HEK293T (cell line): ENCODE data around the gene OXCT1.

Experiments used
- ARNT ChIP-seq: fragments of 450-650 bp; IDR thresholded peaks from 2 replicates; pipeline ENCODE4 v1.6.1; 2017; ENCODE audit warnings: mild to moderate bottlenecking
- BHLHE40 ChIP-seq: fragments of 450-650 bp; IDR thresholded peaks from 2 replicates; pipeline ENCODE4 v1.6.1; 2016; ENCODE audit warnings: mild to moderate bottlenecking, moderate library complexity, borderline replicate concordance
- CTBP1 ChIP-seq: fragments of 450-650 bp; IDR thresholded peaks from 2 replicates; pipeline ENCODE4 v1.6.1; 2016; ENCODE audit warnings: borderline replicate concordance
- ELF4 ChIP-seq: fragments of 450-650 bp; IDR thresholded peaks from 2 replicates; pipeline ENCODE4 v1.6.1; 2017; ENCODE audit warnings: antibody characterized with exemption
- FOXA1 ChIP-seq: fragments of 450-650 bp; IDR thresholded peaks from 2 replicates; pipeline ENCODE4 v1.6.1; 2016; ENCODE audit warnings: mild to moderate bottlenecking
- FOXK2 ChIP-seq: fragments of 450-650 bp; IDR thresholded peaks from 2 replicates; pipeline ENCODE4 v1.6.1; 2016; ENCODE audit warnings: mild to moderate bottlenecking
- FOXM1 ChIP-seq: fragments of 450-650 bp; IDR thresholded peaks from 2 replicates; pipeline ENCODE4 v1.6.1; 2017; ENCODE audit warnings: mild to moderate bottlenecking, borderline replicate concordance
- LEF1 ChIP-seq: fragments of 450-650 bp; IDR thresholded peaks from 2 replicates; pipeline ENCODE4 v1.6.1; 2017; ENCODE audit warnings: mild to moderate bottlenecking, borderline replicate concordance
- NFRKB ChIP-seq: fragments of 450-650 bp; IDR thresholded peaks from 2 replicates; pipeline ENCODE4 v1.6.1; 2016; ENCODE audit warnings: mild to moderate bottlenecking, moderate library complexity
- SP1 ChIP-seq: fragments of 450-650 bp; IDR thresholded peaks from 2 replicates; pipeline ENCODE4 v1.6.1; 2017
- SUZ12 ChIP-seq: fragments of 450-650 bp; IDR thresholded peaks from 2 replicates; pipeline ENCODE4 v1.6.1; 2016; ENCODE audit warnings: mild to moderate bottlenecking
- TARDBP ChIP-seq: fragments of 450-650 bp; IDR thresholded peaks from 2 replicates; pipeline ENCODE4 v1.6.1; 2016
- ZNF384 ChIP-seq: fragments of 450-650 bp; IDR thresholded peaks from 2 replicates; pipeline ENCODE4 v1.6.1; 2016
- TF ChIP-seq, protein P1 (sequence below): fragments of 450-650 bp; IDR thresholded peaks from 2 replicates; pipeline ENCODE4 v1.6.1; 2016

DNA sequence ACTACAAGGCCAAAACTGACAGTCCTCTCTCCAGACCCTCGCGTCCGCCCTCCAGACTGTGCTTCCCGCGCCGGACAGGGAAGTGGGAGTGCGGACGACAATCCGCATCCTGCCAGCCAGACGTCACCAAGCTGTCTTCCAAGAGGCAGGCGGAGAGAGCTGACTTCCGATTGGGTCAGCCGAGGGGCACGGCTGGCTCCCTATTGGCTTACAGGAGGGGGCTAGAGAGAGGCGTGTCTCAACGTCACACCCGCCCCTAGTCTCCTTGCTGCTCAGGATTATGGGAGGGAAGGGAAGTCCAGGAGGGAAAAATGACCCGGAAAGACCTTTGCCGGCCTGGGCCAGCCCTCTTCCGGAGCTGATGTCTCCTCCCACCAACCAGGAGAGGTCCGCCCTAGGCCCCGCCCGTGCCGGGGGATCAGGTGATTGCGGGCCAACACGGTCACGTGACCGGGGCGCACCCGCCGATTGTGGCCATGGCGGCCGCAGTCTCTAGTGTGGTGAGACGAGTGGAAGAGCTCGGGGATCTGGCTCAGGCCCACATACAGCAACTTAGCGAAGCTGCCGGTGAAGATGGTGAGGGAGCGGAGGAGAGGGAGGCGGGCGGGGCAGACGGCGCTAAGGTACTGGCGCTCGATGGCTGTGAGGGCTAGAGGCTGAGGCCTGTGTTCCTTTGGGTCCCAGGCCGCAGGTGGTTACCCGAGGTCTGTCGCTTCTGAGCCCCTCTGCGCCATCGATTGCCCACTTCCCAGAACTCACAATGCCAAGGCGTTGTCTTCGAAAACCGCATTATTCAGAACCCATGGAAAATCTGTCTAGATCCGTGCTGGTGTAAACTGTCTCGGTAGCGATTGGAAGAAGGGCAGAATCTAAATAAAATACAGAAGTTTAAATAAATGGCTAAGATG, 33.9 kb upstream of the OXCT1 start, which contains the start of gene RIMOC1:
- TF ChIP-seq NFRKB (peak; percentile 81), BHLHE40 (no peak; the same call in 1 of the 2 replicates), FOXM1 (no peak), CTBP1 (no peak), LEF1 (no peak), SP1 (no peak), ZNF384 (no peak), FOXK2 (no peak), SUZ12 (no peak), TARDBP (no peak), FOXA1 (no peak), ELF4 (peak; percentile 51), ARNT (no peak)
- TF ChIP-seq, protein P1, sequence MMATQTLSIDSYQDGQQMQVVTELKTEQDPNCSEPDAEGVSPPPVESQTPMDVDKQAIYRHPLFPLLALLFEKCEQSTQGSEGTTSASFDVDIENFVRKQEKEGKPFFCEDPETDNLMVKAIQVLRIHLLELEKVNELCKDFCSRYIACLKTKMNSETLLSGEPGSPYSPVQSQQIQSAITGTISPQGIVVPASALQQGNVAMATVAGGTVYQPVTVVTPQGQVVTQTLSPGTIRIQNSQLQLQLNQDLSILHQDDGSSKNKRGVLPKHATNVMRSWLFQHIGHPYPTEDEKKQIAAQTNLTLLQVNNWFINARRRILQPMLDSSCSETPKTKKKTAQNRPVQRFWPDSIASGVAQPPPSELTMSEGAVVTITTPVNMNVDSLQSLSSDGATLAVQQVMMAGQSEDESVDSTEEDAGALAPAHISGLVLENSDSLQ, result peak; percentile 74
